A673 (cell line): ENCODE results near the gene CATSPER4.
"Not testable (repeated sequence)": the region's sequence is repeated elsewhere in the genome, so short reads cannot be mapped to it uniquely, and the experiment has no call there.

Source experiments
- EZH2 ChIP-seq: fragments of 200-600 bp; sonication (generic); IDR thresholded peaks from 2 replicates; pipeline ENCODE4 v1.6.1; 2017; ENCODE audit warnings: borderline replicate concordance, low read depth, mild to moderate bottlenecking, mixed read lengths, antibody characterized with exemption, low read length; ENCODE audit not compliant: poor library complexity, severe bottlenecking
- TF ChIP-seq, protein P1 (sequence below): fragments of 300-800, 200-600 bp; sonication (generic); conservative IDR thresholded peaks from 2 replicates; pipeline ENCODE4 v1.5.1; 2017; ENCODE audit warnings: low read depth, mild to moderate bottlenecking, antibody characterized with exemption, low read length, moderate library complexity, mixed read lengths

GRCh38 chr1:26230682-26231081 is 40.3 kb downstream of the CATSPER4 start:
- TF ChIP-seq, protein P1, sequence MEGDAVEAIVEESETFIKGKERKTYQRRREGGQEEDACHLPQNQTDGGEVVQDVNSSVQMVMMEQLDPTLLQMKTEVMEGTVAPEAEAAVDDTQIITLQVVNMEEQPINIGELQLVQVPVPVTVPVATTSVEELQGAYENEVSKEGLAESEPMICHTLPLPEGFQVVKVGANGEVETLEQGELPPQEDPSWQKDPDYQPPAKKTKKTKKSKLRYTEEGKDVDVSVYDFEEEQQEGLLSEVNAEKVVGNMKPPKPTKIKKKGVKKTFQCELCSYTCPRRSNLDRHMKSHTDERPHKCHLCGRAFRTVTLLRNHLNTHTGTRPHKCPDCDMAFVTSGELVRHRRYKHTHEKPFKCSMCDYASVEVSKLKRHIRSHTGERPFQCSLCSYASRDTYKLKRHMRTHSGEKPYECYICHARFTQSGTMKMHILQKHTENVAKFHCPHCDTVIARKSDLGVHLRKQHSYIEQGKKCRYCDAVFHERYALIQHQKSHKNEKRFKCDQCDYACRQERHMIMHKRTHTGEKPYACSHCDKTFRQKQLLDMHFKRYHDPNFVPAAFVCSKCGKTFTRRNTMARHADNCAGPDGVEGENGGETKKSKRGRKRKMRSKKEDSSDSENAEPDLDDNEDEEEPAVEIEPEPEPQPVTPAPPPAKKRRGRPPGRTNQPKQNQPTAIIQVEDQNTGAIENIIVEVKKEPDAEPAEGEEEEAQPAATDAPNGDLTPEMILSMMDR = not testable (repeated sequence)
- TF ChIP-seq EZH2 = not testable (repeated sequence)
